ENCODE measurements around the gene OAS2. TPM values are rescaled to one million over a fixed set of nuclear protein-coding genes. Genes with fewer than 3 reads are reported as not detected.

OAS2 gene
- total and polyA plus RNA-seq, 2 of the 8 experiments (the other 6 are each of a cell fraction or from before 2014, with no cell fraction given) = 0.06 TPM; not detected in 1

GRCh38 chr12:113054948-113055486 lies 76.7 kb downstream of the OAS2 start:
- ChIA-PET CTCF (ENCODE audit: partially characterized antibody) (interaction anchor here (1.2 to 8.3 kb wide), 6 partner anchors 10 to 77 kb away, joined by 3 to 139 read pairs (median 5); partner anchors contain the start of gene OAS2), POLR2A (ENCODE audit: partially characterized antibody) (interaction anchor here (1.0 kb wide), 1 partner anchor 11 kb away, joined by 3 read pairs; no protein-coding TSS in a partner anchor)
- H3K23me2 ChIP-seq (ENCODE audit: low read depth, low read length) = peaks cover 14% of the 10 kb centered on the region; the same call in 1 of the 2 replicates
- 83% methylated on average over 4 of the region's 4 CpGs; no CpG with 5 or more reads in 1 of the 2 experiments for WGBS, 2 experiments (ENCODE audit: extremely low coverage in 1 of 2, insufficient coverage in 1 of 2, insufficient read length in 1 of 2, insufficient replicate concordance in 2 of 2, low coverage in 1 of 2, low lambda C conversion rate in 2 of 2, missing lambda C conversion rate in 1 of 2)
- no peak overlapping the region for H2AFZ ChIP-seq (ENCODE audit: low read length)
- FAIRE-seq (no peak), DNase-seq (ENCODE audit: low read depth in 1 of 2, low spot score in 2 of 2) (no peak)
- H3K9ac ChIP-seq (replicated peaks in 1 of 4; ENCODE audit: extremely low read depth in 1 of 4, low read depth in 3 of 4, low read length in 3 of 4) = no peak overlapping the region
- no peak overlapping the region for H3K4me2 ChIP-seq (ENCODE audit: insufficient read depth in 1 of 2, low read depth in 2 of 2, low read length in 2 of 2)
- H2AK5ac ChIP-seq (ENCODE audit: low read depth, low read length) = no peak overlapping the region
- no peak overlapping the region for H4K8ac ChIP-seq (ENCODE audit: extremely low read depth, insufficient read depth, low read length)
- no peak overlapping the region for H4K5ac ChIP-seq (ENCODE audit: insufficient read length, low read depth, low read length)
- no peaks in the 10 kb centered on the region for H3K79me1 ChIP-seq (ENCODE audit: low read depth, low read length)
- H2BK120ac ChIP-seq (replicated peaks; ENCODE audit: low read depth, low read length) = no peak overlapping the region
- no peak overlapping the region for H3K14ac ChIP-seq (ENCODE audit: insufficient read length)
- H3K79me2 ChIP-seq (ENCODE audit: control insufficient read depth in 1 of 2, insufficient read depth in 2 of 2, low read length in 2 of 2) = no peaks in the 10 kb centered on the region
- no peaks in the 10 kb centered on the region for H3K9me3 ChIP-seq (ENCODE audit: insufficient read depth in 2 of 2, low read depth in 1 of 2, low read length in 1 of 2)
- no peak overlapping the region for H3K4me3 ChIP-seq (ENCODE audit: extremely low read depth in 1 of 4, insufficient read depth in 2 of 4, low read depth in 3 of 4, low read length in 4 of 4)
- no peaks in the 10 kb centered on the region for H3K36me3 ChIP-seq (ENCODE audit: control insufficient read depth in 2 of 4, insufficient read depth in 4 of 4, low read length in 3 of 4)
- peaks cover 0 to 22% (median 19%) of the 10 kb centered on the region in 4 experiments; a peak in 6 of 7 replicates for H3K27me3 ChIP-seq (replicated peaks in 1 of 4; ENCODE audit: control insufficient read depth in 3 of 4, extremely low read depth in 1 of 4, insufficient read depth in 3 of 4, low read length in 3 of 4)
- H3K4me1 ChIP-seq (replicated peaks in 1 of 4; ENCODE audit: control insufficient read depth in 3 of 4, insufficient read depth in 4 of 4, low read length in 3 of 4) = peaks cover 0 to 4% (median 2%) of the 10 kb centered on the region in 4 experiments; a peak in 3 of 7 replicates
- no peak overlapping the region for H2BK12ac ChIP-seq (ENCODE audit: low read depth, low read length)
- no peak overlapping the region for H2BK15ac ChIP-seq (ENCODE audit: low read length)
- no peak overlapping the region for H3K56ac ChIP-seq (replicated peaks; ENCODE audit: insufficient read length, low read depth, low read length)
- H4K20me1 ChIP-seq (replicated peaks in 1 of 2; ENCODE audit: control insufficient read depth in 1 of 2, insufficient read depth in 2 of 2, low read length in 2 of 2) = no peaks in the 10 kb centered on the region
- no peak overlapping the region for H3K27ac ChIP-seq (ENCODE audit: low read depth, low read length)
- H3K23ac ChIP-seq (ENCODE audit: insufficient read length) = no peak overlapping the region
- no peak overlapping the region for H4K91ac ChIP-seq (replicated peaks; ENCODE audit: insufficient read length, low read length)
- H3K4ac ChIP-seq (replicated peaks; ENCODE audit: insufficient read length, low read depth, low read length) = no peak overlapping the region
- H2BK20ac ChIP-seq (ENCODE audit: low read length) = no peak overlapping the region
- no peak overlapping the region for H2BK5ac ChIP-seq (ENCODE audit: low read depth, low read length)
- no peak overlapping the region for H3K18ac ChIP-seq (ENCODE audit: extremely low read depth, low read length)
- no peak for TF ChIP-seq EP300 (IDR thresholded peaks at IDR 0.05; ENCODE audit: borderline replicate concordance in 1 of 2, low read depth in 2 of 2, low read length in 2 of 2)
- TF ChIP-seq SAP30 (IDR thresholded peaks at IDR 0.05; ENCODE audit: insufficient read depth, insufficient replicate concordance, low read length) = no peak
- no peak for TF ChIP-seq SRF (IDR thresholded peaks at IDR 0.05; ENCODE audit: low read depth, low read length)
- no peak for TF ChIP-seq SP1 (IDR thresholded peaks at IDR 0.05; ENCODE audit: low read depth, low read length)
- TF ChIP-seq CEBPB (IDR thresholded peaks at IDR 0.05; ENCODE audit: low read depth, low read length) = no peak
- no peak for TF ChIP-seq ATF3 (IDR thresholded peaks at IDR 0.05; ENCODE audit: insufficient read depth, low read depth, low read length)
- no peak for TF ChIP-seq POU5F1 (IDR thresholded peaks at IDR 0.05; ENCODE audit: low read depth, low read length)
- no peak for TF ChIP-seq TAF1 (IDR thresholded peaks at IDR 0.05; ENCODE audit: low read depth, low read length)
- no peak for TF ChIP-seq ASH2L (IDR thresholded peaks at IDR 0.05; ENCODE audit: low read length)
- no peak for TF ChIP-seq RAD21 (IDR thresholded peaks at IDR 0.05 in 1 of 2, conservative IDR thresholded peaks at IDR 0.05 in 1 of 2; ENCODE audit: low read depth in 2 of 2, low read length in 2 of 2)
- no peak for TF ChIP-seq KDM1A (IDR thresholded peaks at IDR 0.05; ENCODE audit: borderline replicate concordance, low read length)
- no peak for TF ChIP-seq JUND (IDR thresholded peaks at IDR 0.05; ENCODE audit: low read length)
- no peak for TF ChIP-seq BRCA1 (IDR thresholded peaks at IDR 0.05; ENCODE audit: low read depth, low read length)
